HEK293 (cell line): ENCODE measurements around the gene AFF3.

ENCODE experiments used
- CTCF ChIA-PET: fragments of 350-600 bp; formaldehyde crosslinking; extraction: SDS; loops from one replicate; lab custom pipeline; 2021; ENCODE audit warnings: antibody characterized with exemption; lab: Yijun Ruan, JAX
- POLR2A ChIA-PET: fragments of 300-600 bp; formaldehyde crosslinking; extraction: SDS; loops from one replicate; lab custom pipeline; 2020; ENCODE audit warnings: antibody characterized with exemption, inconsistent platforms; lab: Yijun Ruan, JAX
- H3K27ac ChIP-seq: fragments of 200-500 bp; sonication (Bioruptor generic); 2 replicates; pipeline ENCODE4 v1.5.1; 2014; ENCODE audit warnings: low read depth, low read length, control low read depth, inconsistent platforms; ENCODE audit errors: extremely low read depth
- H3K36me3 ChIP-seq, 2 experiments: fragments of 200-500 bp in 1 of 2; sonication (Bioruptor generic) in 1 of 2; 1 replicate in 1 of 2; 2 replicates in 1 of 2; pipeline ENCODE4 v1.5.1; 2014 to 2017; ENCODE audit warnings: inconsistent platforms in 2 of 2, low read length in 2 of 2; ENCODE audit not compliant: control insufficient read depth in 2 of 2, insufficient read depth in 1 of 2
- H3K4me1 ChIP-seq: fragments of 200-500 bp; sonication (Bioruptor generic); 2 replicates; pipeline ENCODE4 v1.5.1; 2014; ENCODE audit warnings: mild to moderate bottlenecking, low read length, inconsistent platforms; ENCODE audit not compliant: control insufficient read depth, insufficient read depth
- H3K4me3 ChIP-seq: 2 replicates; pipeline ENCODE4 v1.5.1; 2011; ENCODE audit warnings: low read depth, mild to moderate bottlenecking, control low read depth, low read length, moderate library complexity
- H3K9me3 ChIP-seq: fragments of 200-500 bp; sonication (Bioruptor generic); 2 replicates; pipeline ENCODE4 v1.5.1; 2014; ENCODE audit warnings: low read depth, low read length, inconsistent platforms; ENCODE audit not compliant: control insufficient read depth, insufficient read depth
- GFI1B ChIP-seq: fragments of 450-650 bp; formaldehyde crosslinking; IDR thresholded peaks from 2 replicates; pipeline ENCODE4 v1.5.1; 2016; ENCODE audit warnings: missing biosample characterization, missing genetic modification characterization
- GLI2 ChIP-seq: fragments of 450-650 bp; formaldehyde crosslinking; IDR thresholded peaks from 2 replicates; pipeline ENCODE4; 2017; ENCODE audit warnings: missing biosample characterization, missing genetic modification characterization, low read depth, borderline replicate concordance
- KLF1 ChIP-seq: fragments of 450-650 bp; formaldehyde crosslinking; IDR thresholded peaks from 2 replicates; pipeline ENCODE4 v1.5.1; 2016; ENCODE audit warnings: missing biosample characterization, missing genetic modification characterization
- OSR2 ChIP-seq: fragments of 450-650 bp; formaldehyde crosslinking; IDR thresholded peaks from 2 replicates; pipeline ENCODE4 v1.5.1; 2016; ENCODE audit warnings: missing biosample characterization, missing genetic modification characterization
- RBAK ChIP-seq: fragments of 450-650 bp; formaldehyde crosslinking; IDR thresholded peaks from 2 replicates; pipeline ENCODE4 v1.5.1; 2016; ENCODE audit warnings: missing biosample characterization, missing genetic modification characterization
- REST ChIP-seq: fragments of 450-650 bp; formaldehyde crosslinking; IDR thresholded peaks from 2 replicates; pipeline ENCODE4 v1.5.1; 2016; ENCODE audit warnings: missing biosample characterization, missing genetic modification characterization
- SETDB1 ChIP-seq: IDR thresholded peaks from one replicate; pipeline ENCODE4 v1.6.1; 2017; ENCODE audit warnings: mild to moderate bottlenecking, low read length, moderate library complexity, mixed read lengths; ENCODE audit not compliant: insufficient read length
- TRIM28 ChIP-seq: IDR thresholded peaks from 2 replicates; pipeline ENCODE4 v1.6.1; 2011; ENCODE audit warnings: low read length, control low read depth, borderline replicate concordance
- ZBTB1 ChIP-seq: fragments of 450-650 bp; formaldehyde crosslinking; IDR thresholded peaks from 2 replicates; pipeline ENCODE4 v1.5.1; 2016; ENCODE audit warnings: missing biosample characterization, missing genetic modification characterization
- ZBTB10 ChIP-seq: fragments of 450-650 bp; formaldehyde crosslinking; IDR thresholded peaks from 2 replicates; pipeline ENCODE4 v1.5.1; 2016; ENCODE audit warnings: missing biosample characterization, missing genetic modification characterization
- ZBTB17 ChIP-seq: fragments of 450-650 bp; formaldehyde crosslinking; IDR thresholded peaks from 2 replicates; pipeline ENCODE4 v1.5.1; 2016; ENCODE audit warnings: missing biosample characterization, missing genetic modification characterization
- ZNF133 ChIP-seq: fragments of 450-650 bp; formaldehyde crosslinking; IDR thresholded peaks from 2 replicates; pipeline ENCODE4 v1.5.1; 2016; ENCODE audit warnings: missing biosample characterization, missing genetic modification characterization
- ZNF155 ChIP-seq: fragments of 450-650 bp; formaldehyde crosslinking; IDR thresholded peaks from 2 replicates; pipeline ENCODE4 v1.5.1; 2016; ENCODE audit warnings: missing biosample characterization, missing genetic modification characterization
- ZNF211 ChIP-seq: fragments of 450-650 bp; formaldehyde crosslinking; IDR thresholded peaks from 2 replicates; pipeline ENCODE4 v1.5.1; 2016; ENCODE audit warnings: low read depth, missing biosample characterization, missing genetic modification characterization
- ZNF24 ChIP-seq: fragments of 450-650 bp; formaldehyde crosslinking; IDR thresholded peaks from 2 replicates; pipeline ENCODE4 v1.5.1; 2016; ENCODE audit warnings: missing biosample characterization, missing genetic modification characterization
- ZNF48 ChIP-seq: fragments of 450-650 bp; formaldehyde crosslinking; IDR thresholded peaks from 2 replicates; pipeline ENCODE4 v1.5.1; 2016; ENCODE audit warnings: missing biosample characterization, missing genetic modification characterization
- ZNF488 ChIP-seq: fragments of 450-650 bp; formaldehyde crosslinking; IDR thresholded peaks from 2 replicates; pipeline ENCODE4 v1.5.1; 2016; ENCODE audit warnings: missing biosample characterization, missing genetic modification characterization
- ZNF518A ChIP-seq: fragments of 450-650 bp; formaldehyde crosslinking; conservative IDR thresholded peaks from 2 replicates; pipeline ENCODE4 v1.5.1; 2016; ENCODE audit warnings: low read depth, missing biosample characterization, missing genetic modification characterization
- ZNF555 ChIP-seq: fragments of 450-650 bp; formaldehyde crosslinking; conservative IDR thresholded peaks from 2 replicates; pipeline ENCODE4 v1.5.1; 2017; ENCODE audit warnings: missing biosample characterization, mild to moderate bottlenecking, missing genetic modification characterization, inconsistent platforms
- ZNF558 ChIP-seq: fragments of 450-650 bp; formaldehyde crosslinking; IDR thresholded peaks from 2 replicates; pipeline ENCODE4 v1.5.1; 2016; ENCODE audit warnings: missing biosample characterization, missing genetic modification characterization
- ZNF629 ChIP-seq: fragments of 450-650 bp; formaldehyde crosslinking; IDR thresholded peaks from 2 replicates; pipeline ENCODE4 v1.5.1; 2017; ENCODE audit warnings: missing biosample characterization, missing genetic modification characterization
- ZNF670 ChIP-seq: fragments of 450-650 bp; formaldehyde crosslinking; IDR thresholded peaks from 2 replicates; pipeline ENCODE4 v1.5.1; 2016; ENCODE audit warnings: missing biosample characterization, missing genetic modification characterization, low read depth
- ZNF707 ChIP-seq: fragments of 450-650 bp; formaldehyde crosslinking; IDR thresholded peaks from 2 replicates; pipeline ENCODE4 v1.5.1; 2016; ENCODE audit warnings: missing biosample characterization, missing genetic modification characterization
- ZSCAN23 ChIP-seq: fragments of 450-650 bp; formaldehyde crosslinking; IDR thresholded peaks from 2 replicates; pipeline ENCODE4 v1.5.1; 2016; ENCODE audit warnings: missing biosample characterization, missing genetic modification characterization
- ZSCAN4 ChIP-seq: fragments of 450-650 bp; formaldehyde crosslinking; IDR thresholded peaks from 2 replicates; pipeline ENCODE4 v1.5.1; 2017; ENCODE audit warnings: missing biosample characterization, missing genetic modification characterization

The AFF3 gene

GRCh38 chr2:99634234-99634633 is 508.2 kb downstream of the AFF3 start (continued):
- TF ChIP-seq TRIM28 (no peak), SETDB1 (no peak), ZNF133 (tag by site-specific recombination) (no peak), KLF1 (tag by site-specific recombination) (no peak), ZBTB10 (tag by site-specific recombination) (no peak), ZNF518A (tag by site-specific recombination) (no peak), ZSCAN23 (tag by site-specific recombination) (no peak), ZSCAN4 (tag by site-specific recombination) (no peak), GLI2 (no peak), ZNF707 (tag by site-specific recombination) (no peak), ZBTB17 (tag by site-specific recombination) (no peak)

GRCh38 chr2:99631700-99632099 is 510.7 kb downstream of the AFF3 start:
- no peak overlapping the region for H3K4me3 ChIP-seq
- H3K4me1 ChIP-seq: no peaks in the 10 kb centered on the region
- CTCF ChIA-PET: no interaction called here
- H3K36me3 ChIP-seq: no peaks in the 10 kb centered on the region
- H3K27ac ChIP-seq: no peak overlapping the region
- H3K9me3 ChIP-seq: no peaks in the 10 kb centered on the region
- POLR2A ChIA-PET: no interaction called here
- TF ChIP-seq ZNF629 (tag by site-specific recombination) (no peak), OSR2 (tag by site-specific recombination) (no peak), ZNF670 (tag by site-specific recombination) (no peak), ZNF48 (tag by site-specific recombination) (no peak), REST (no peak), ZNF155 (tag by site-specific recombination) (no peak), ZNF558 (no peak), ZNF211 (tag by site-specific recombination) (no peak), RBAK (tag by site-specific recombination) (no peak), ZNF488 (tag by site-specific recombination) (no peak), TRIM28 (no peak), ZBTB1 (tag by site-specific recombination) (no peak), ZNF555 (tag by site-specific recombination) (no peak), GFI1B (tag by site-specific recombination) (no peak), ZNF24 (no peak)
